Islet precursor cell (in vitro differentiated cells): ENCODE data around the gene RNF41.
A peak's percentile ranks its signal among the peaks of the same experiment; 100 is the strongest.
"Not testable (repeated sequence)": the region's sequence is repeated elsewhere in the genome, so short reads cannot be mapped to it uniquely, and the experiment has no call there.

Source experiments
- DNase-seq: peaks from one replicate; pipeline ENCODE4 v3.0.0-alpha.2; 2018

Gene RNF41

GRCh38 chr12:56221757-56222530 is at the start of gene RNF41:
TSS of gene RNF41 (minus strand) at chr12:56221922. CDS start at chr12:56214047, 7,875 bp downstream.
- DNase-seq = peak; percentile 100

- DNase-seq = peak; percentile 70
These were observed 49.3 kb upstream of the RNF41 start for GRCh38 chr12:56271031-56271430.

GRCh38 chr12:56267443-56268071 is 45.8 kb upstream of the RNF41 start:
- peak; percentile 64 for DNase-seq

GRCh38 chr12:56266693-56267442 is 45.1 kb upstream of the RNF41 start, which contains the start of gene COQ10A:
TSS of gene COQ10A (plus strand) at chr12:56266942. CDS start at chr12:56267119, 177 bp downstream.
- DNase-seq = peak; percentile 97

- DNase-seq = not testable (repeated sequence)
These were observed 44.5 kb upstream of the RNF41 start for GRCh38 chr12:56266068-56266692.

GRCh38 chr12:56262955-56263354 is 41.2 kb upstream of the RNF41 start:
- not testable (repeated sequence) for DNase-seq

- DNase-seq = peak; percentile 95
These were observed 39.9 kb upstream of the RNF41 start for GRCh38 chr12:56261503-56262232.

- no peak for DNase-seq
These were observed 39.2 kb upstream of the RNF41 start for GRCh38 chr12:56260921-56261320.

- no peak for DNase-seq
These were observed 38.7 kb upstream of the RNF41 start for GRCh38 chr12:56260380-56260779.

- DNase-seq = no peak
These were observed 37.1 kb upstream of the RNF41 start for GRCh38 chr12:56258820-56259183.

GRCh38 chr12:56258068-56258819 is 36.5 kb upstream of the RNF41 start, which contains the start of gene ANKRD52:
TSS of gene ANKRD52 (minus strand) at chr12:56258384. CDS start at chr12:56258269, 115 bp downstream.
- peak; percentile 82 for DNase-seq

- DNase-seq = peak; percentile 88
These were observed 35.9 kb upstream of the RNF41 start for GRCh38 chr12:56257491-56258067.

- DNase-seq = no peak
These were observed 35.3 kb upstream of the RNF41 start for GRCh38 chr12:56257071-56257470.

GRCh38 chr12:56256326-56256960 is 34.7 kb upstream of the RNF41 start:
- DNase-seq = no peak

GRCh38 chr12:56255671-56256070 is 33.9 kb upstream of the RNF41 start:
- no peak for DNase-seq

GRCh38 chr12:56253091-56253490 is 31.4 kb upstream of the RNF41 start:
- no peak for DNase-seq

- DNase-seq = no peak
These were observed 30.9 kb upstream of the RNF41 start for GRCh38 chr12:56252649-56253048.

- DNase-seq = no peak
These were observed 27.0 kb upstream of the RNF41 start for GRCh38 chr12:56248711-56249110.

- no peak for DNase-seq
These were observed 26.2 kb upstream of the RNF41 start for GRCh38 chr12:56247923-56248322.

- no peak for DNase-seq
These were observed 22.8 kb upstream of the RNF41 start for GRCh38 chr12:56244494-56244893.
